Measurements from ENCODE around the gene CPD. TPM values are rescaled to one million over a fixed set of nuclear protein-coding genes. Genes with fewer than 3 reads are reported as not detected.

Gene CPD
- total RNA-seq, 4 donors from 2014 or later = 20.8 to 32.4 (median 28.0) TPM

DNA sequence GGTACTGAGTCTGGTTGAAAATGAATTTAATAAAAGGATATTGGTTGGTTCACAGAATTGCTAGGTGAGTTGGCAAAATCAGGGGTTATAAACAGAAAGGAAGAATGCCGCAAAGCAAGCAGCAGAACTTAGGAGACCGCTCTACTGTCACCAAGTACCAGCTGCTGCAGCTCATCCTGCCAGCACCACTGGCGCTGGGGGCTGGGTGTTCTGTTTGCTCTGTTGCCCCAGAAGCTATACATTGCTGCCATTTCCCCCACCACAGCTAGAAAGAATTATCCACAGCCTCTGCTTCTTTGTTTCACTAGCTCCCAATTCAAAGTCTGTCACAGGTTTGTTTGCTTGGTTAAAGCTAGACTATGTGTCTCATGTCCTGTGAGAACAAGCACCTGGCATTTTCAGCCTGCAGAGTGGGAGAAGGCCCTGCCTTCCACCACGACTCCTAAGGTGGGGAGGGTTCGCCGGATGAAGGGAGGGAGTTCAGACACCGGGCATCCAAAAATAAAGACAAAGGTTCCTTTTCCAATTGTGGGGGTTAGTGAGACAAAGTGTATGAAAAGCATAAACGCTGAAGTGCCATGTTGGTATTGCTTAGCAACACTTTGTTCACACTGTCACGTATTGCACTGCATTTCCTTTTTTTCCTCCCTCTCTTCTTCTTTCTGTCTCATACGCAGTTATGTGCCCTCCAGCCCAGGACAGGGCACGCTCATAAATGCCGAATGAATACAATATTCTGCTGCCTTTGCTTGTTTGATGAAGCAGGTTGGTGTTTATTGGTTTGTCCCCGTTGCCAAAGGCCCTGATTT lies 9.6 kb upstream of the CPD start:
- ATAC-seq = no peak
- H3K27ac ChIP-seq = no peak overlapping the region
- no peaks in the 10 kb centered on the region for H3K27me3 ChIP-seq
- no peaks in the 10 kb centered on the region for H3K36me3 ChIP-seq
- TF ChIP-seq, protein P1, sequence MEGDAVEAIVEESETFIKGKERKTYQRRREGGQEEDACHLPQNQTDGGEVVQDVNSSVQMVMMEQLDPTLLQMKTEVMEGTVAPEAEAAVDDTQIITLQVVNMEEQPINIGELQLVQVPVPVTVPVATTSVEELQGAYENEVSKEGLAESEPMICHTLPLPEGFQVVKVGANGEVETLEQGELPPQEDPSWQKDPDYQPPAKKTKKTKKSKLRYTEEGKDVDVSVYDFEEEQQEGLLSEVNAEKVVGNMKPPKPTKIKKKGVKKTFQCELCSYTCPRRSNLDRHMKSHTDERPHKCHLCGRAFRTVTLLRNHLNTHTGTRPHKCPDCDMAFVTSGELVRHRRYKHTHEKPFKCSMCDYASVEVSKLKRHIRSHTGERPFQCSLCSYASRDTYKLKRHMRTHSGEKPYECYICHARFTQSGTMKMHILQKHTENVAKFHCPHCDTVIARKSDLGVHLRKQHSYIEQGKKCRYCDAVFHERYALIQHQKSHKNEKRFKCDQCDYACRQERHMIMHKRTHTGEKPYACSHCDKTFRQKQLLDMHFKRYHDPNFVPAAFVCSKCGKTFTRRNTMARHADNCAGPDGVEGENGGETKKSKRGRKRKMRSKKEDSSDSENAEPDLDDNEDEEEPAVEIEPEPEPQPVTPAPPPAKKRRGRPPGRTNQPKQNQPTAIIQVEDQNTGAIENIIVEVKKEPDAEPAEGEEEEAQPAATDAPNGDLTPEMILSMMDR (IDR thresholded peaks at IDR 0.05 in 4 of 5, conservative IDR thresholded peaks at IDR 0.05 in 1 of 5) = no peak
- TF ChIP-seq POLR2A (IDR thresholded peaks at IDR 0.05) = no peak
- H3K4me3 ChIP-seq = no peak overlapping the region
- no peaks in the 10 kb centered on the region for H3K9me3 ChIP-seq
- no peaks in the 10 kb centered on the region for H3K4me1 ChIP-seq
- no peak for DNase-seq
- in situ Hi-C loops (cut with MboI; ENCODE audit: low sequenced_read_pairs in 4 of 4) (no loop called here), intact Hi-C loops (cut with DNase I; ENCODE audit: low total_unique reads) (no loop called here)

DNA sequence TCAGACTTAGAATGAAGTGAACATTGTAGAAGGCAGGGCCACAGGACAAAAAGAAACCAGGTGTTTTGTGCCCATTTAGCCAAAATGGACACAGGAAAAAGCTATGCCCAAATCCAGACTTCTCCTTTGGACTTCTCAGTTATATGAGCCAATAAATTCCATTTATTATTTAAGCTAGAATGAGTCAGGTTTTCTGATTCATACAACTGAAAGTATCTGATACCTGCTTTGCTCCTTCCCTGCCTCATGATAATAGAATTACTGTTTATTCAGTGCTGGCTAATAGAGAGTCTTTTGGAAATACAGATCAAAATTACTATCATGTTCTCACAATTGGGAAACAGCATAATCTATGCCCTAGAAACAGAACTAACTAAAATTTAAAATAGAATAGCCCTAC lies 8.7 kb upstream of the CPD start:
- intact Hi-C loops (cut with DNase I; ENCODE audit: low total_unique reads) = no loop called here
- no peak for TF ChIP-seq POLR2A (IDR thresholded peaks at IDR 0.05)
- TF ChIP-seq, protein P1 (IDR thresholded peaks at IDR 0.05 in 4 of 5, conservative IDR thresholded peaks at IDR 0.05 in 1 of 5) = no peak

DNA sequence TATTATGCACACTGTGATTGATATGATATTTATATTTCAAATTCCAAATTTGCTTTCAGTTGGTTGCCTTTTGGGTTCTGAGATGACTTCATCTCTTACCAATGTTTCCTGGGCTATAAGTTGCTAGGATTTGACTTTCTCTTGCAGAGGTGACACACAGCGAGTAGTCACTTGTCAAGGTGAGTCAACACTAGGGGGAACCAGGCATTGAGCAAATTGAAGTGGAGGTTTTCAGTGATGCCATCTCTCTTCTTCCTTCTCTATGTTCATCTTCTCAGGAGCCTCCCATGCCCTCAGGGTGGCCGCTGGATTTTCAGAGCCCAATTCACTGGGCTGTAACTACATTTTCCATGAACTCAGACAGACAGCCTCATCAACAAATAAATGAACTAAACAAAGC lies 6.0 kb upstream of the CPD start:
- Histone ChIP-seq H3K4me1 (no peaks in the 10 kb centered on the region), H3K27me3 (no peaks in the 10 kb centered on the region), H3K4me3 (no peak overlapping the region), H3K27ac (no peak overlapping the region), H3K9me3 (no peaks in the 10 kb centered on the region), H3K36me3 (no peaks in the 10 kb centered on the region)
- ATAC-seq (no peak), DNase-seq (no peak)
- intact Hi-C loops (cut with DNase I; ENCODE audit: low total_unique reads) = no loop called here
- TF ChIP-seq POLR2A (IDR thresholded peaks at IDR 0.05) = no peak
- TF ChIP-seq, protein P1 (IDR thresholded peaks at IDR 0.05 in 4 of 5, conservative IDR thresholded peaks at IDR 0.05 in 1 of 5) = no peak
- in situ Hi-C loops (cut with MboI; ENCODE audit: low sequenced_read_pairs in 4 of 4) = no loop called here

More for the DNA sequence above, 8.7 kb upstream of the CPD start:
- Histone ChIP-seq H3K9me3 (no peaks in the 10 kb centered on the region), H3K4me1 (no peaks in the 10 kb centered on the region), H3K36me3 (no peaks in the 10 kb centered on the region), H3K4me3 (no peak overlapping the region), H3K27me3 (no peaks in the 10 kb centered on the region), H3K27ac (no peak overlapping the region)
- ATAC-seq (no peak), DNase-seq (no peak)
- in situ Hi-C loops (cut with MboI; ENCODE audit: low sequenced_read_pairs in 4 of 4) = no loop called here

DNA sequence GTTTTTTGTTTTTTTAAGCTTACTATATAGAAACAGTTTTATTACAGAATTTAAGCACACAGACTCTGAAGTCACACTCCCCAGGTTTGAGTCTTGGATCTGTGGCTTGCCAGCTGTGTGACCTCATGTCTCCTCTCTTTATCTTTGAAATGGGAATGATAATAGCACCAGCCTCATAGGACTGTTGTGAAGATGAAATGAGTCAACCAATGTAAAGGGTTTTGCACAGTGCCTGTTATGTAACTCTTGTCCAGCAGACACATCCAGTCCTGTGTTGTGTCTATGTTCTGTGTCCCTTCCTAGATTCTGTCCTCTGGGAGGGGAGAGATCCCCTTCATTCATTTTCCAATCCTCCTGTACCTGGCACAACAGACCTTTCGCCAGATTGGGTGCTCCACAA lies 3.1 kb upstream of the CPD start:
- Histone ChIP-seq H3K4me3 (no peak overlapping the region), H3K27ac (no peak overlapping the region), H3K4me1 (peaks cover 9 to 14% of the 10 kb centered on the region in 2 donors), H3K9me3 (no peaks in the 10 kb centered on the region), H3K27me3 (no peaks in the 10 kb centered on the region), H3K36me3 (no peaks in the 10 kb centered on the region)
- ATAC-seq (no peak), DNase-seq (no peak)
- intact Hi-C loops (cut with DNase I; ENCODE audit: low total_unique reads) (loop anchor here (5.0 kb wide), 1 partner anchor 83 kb away; the partner anchor contains the start of gene BLMH), in situ Hi-C loops (cut with MboI; ENCODE audit: low sequenced_read_pairs in 4 of 4) (no loop called here)
- TF ChIP-seq, protein P1 (IDR thresholded peaks at IDR 0.05 in 4 of 5, conservative IDR thresholded peaks at IDR 0.05 in 1 of 5) = no peak
- TF ChIP-seq POLR2A (IDR thresholded peaks at IDR 0.05) = no peak

Measured in gastrocnemius medialis (tissue), 4 donors.